Measurements from ENCODE around the gene GLTP. TPM values are rescaled to one million over a fixed set of nuclear protein-coding genes. Genes with fewer than 3 reads are reported as not detected.

GLTP gene
- 58.4 and 70.8 TPM in 2 replicates for total RNA-seq (ENCODE audit: low replicate concordance)

GRCh38 chr12:109880043-109880931, at the start of gene GLTP:
Gene GLTP, minus strand, starts transcription at chr12:109880541. Its CDS starts 167 bp downstream, at chr12:109880374.

GRCh38 chr12:109899783-109900751, 19.7 kb upstream of the GLTP start, which contains the start of gene TCHP:
Gene TCHP, plus strand, starts transcription at chr12:109900274. Its CDS starts 2,753 bp downstream, at chr12:109903027.

DNA sequence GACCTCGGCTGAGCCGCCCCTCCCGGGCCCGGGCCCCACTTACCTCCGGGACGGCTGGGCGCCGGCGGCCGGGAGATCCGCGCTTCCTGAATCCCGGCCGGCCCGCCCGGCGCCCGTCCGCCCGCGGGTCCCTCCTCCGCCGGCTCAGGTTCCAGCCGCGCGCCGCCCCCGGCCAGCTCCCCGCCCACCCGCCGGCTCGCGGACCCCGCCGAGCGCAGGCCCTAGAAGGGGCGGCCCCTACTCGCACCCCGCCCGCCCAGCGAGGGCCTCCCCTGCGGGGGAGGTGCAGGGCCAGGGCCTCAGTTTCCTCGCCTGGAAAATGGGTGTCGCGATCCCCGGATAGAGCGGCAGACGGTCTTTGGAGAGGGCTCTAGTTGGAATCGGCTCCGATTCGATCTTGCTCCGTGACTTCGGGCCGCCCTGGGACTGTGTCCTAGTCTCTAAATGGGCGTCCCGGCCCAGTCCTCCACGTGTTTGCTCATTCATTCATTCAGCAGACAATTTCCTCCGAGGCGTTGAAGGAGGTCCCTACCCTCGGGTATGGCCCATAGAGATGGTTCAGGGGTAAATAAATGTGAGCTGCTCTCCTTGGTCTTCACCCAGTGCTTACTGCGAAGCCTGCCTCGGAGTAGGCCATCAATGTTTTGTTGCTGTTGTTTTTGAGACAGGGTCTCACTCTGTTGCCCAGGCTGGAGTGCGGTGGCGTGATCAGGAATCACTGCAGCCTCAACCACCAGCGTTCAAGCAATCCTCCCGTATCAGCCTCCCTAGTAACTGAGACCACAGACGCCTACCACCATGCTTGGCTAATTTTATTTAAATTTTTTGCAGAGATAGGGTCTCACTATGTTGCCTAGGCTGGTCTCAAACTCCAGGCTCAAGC, 46.8 kb downstream of the GLTP start, which contains the start of gene TRPV4:
TSS of gene TRPV4 (minus strand) at position 92 of the 883 bp plus-strand sequence. CDS start 18,602 bp downstream, outside the sequence.

Other genes starting within 250 kb of the GLTP start
- 0.08 TPM in 1 of 2 replicates, not detected in the other for gene FAM222A, start 166.7 kb downstream of the GLTP start, total RNA-seq (ENCODE audit: low replicate concordance)
- 1.4 and 1.6 TPM in 2 replicates for gene TRPV4, start 47.1 kb downstream of the GLTP start, total RNA-seq (ENCODE audit: low replicate concordance)
- 5.6 and 16.6 TPM in 2 replicates for gene TCHP, start 19.7 kb upstream of the GLTP start, total RNA-seq (ENCODE audit: low replicate concordance)
- 28.2 and 37.3 TPM in 2 replicates for gene GIT2, start 115.8 kb upstream of the GLTP start, total RNA-seq (ENCODE audit: low replicate concordance)
- 41.9 and 46.8 TPM in 2 replicates for gene ANKRD13A, start 118.9 kb upstream of the GLTP start, total RNA-seq (ENCODE audit: low replicate concordance)
- gene C12orf76, start 168.0 kb upstream of the GLTP start, total RNA-seq (ENCODE audit: low replicate concordance), result 10.8 and 17.0 TPM in 2 replicates
- 9.4 and 11.2 TPM in 2 replicates for gene IFT81, start 243.8 kb upstream of the GLTP start, total RNA-seq (ENCODE audit: low replicate concordance)